HG03135 (cell line): ENCODE measurements around the gene PSKH1.
"Not testable (repeated sequence)": the region's sequence is repeated elsewhere in the genome, so short reads cannot be mapped to it uniquely, and the experiment has no call there.

Source experiments
- ATAC-seq: cut with Tn5 transposase; IDR thresholded peaks from one replicate; pipeline ENCODE4 v1.9.1; 2021; ENCODE audit warnings: mild to moderate bottlenecking, moderate library complexity; ENCODE audit not compliant: unreplicated experiment

PSKH1 gene

GRCh38 chr16:67923414-67924116 is 30.5 kb downstream of the PSKH1 start:
- ATAC-seq, result no peak

DNA sequence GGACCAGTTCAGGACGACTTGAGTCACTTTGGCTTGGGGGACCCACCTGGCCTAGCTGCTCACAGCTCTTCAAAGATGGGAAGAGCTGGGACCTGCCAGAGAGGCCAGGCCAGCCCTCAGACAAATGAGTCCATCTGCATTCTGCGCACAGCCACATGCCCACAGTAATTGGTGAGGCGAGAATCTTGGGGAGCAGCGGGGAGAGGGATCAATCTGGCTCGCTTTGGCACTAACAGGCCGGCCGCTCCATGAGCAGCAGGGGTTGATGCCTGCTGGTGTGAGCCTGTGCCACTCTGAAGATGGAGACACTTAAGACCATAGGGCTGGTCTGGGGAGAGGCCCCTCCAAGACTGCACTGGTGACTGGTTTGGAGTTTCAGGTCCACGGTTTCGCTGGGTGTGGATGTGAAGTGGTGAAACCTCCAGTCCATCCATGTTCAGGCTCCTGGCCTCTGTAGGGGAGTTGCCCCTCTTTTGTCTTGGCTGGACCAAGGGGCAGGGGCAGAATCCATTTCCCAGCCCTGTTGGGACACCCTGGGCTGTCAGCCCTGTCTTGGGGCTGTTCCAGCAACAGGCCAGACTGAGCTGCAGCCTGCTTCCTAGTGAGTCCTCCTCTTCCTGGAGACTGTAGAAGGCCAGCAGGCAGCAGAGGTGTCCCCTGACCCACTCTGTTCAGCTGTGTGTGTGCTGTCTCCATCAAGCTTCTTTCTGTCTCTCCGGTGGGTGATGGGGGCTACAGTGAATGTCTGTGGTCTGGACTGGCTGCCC is 31.3 kb downstream of the PSKH1 start:
- no peak for ATAC-seq

DNA sequence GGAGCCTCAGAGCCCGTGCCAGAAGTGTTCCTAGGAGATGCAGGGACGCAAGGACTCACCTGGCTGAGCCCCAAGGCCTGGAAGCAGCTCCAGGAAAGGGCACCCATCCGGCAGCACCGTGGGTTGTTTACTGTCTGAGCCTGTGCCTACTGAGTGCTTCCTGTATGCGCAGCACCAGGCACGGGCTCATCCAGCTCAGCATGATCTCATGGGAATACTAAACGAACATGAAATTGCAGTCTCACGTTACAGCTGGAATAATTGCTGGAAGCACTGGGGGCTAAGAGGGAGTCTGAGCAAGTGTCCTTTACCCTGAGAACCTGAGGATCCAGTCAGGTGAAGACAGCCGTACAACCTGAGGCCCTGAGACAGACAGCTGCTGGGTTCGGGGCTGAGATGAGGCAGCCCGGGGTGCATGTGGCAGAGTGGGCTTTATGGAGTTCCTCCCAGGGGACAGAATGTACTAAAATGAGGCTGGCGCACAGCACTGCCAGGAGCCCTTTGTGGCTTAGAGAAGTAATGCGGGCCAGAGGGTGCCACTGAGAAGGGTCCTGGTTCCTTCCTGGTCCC is 33.2 kb downstream of the PSKH1 start:
- no peak for ATAC-seq

- ATAC-seq, result no peak
Observed at GRCh38 chr16:67927131-67927941, 34.3 kb downstream of the PSKH1 start.

DNA sequence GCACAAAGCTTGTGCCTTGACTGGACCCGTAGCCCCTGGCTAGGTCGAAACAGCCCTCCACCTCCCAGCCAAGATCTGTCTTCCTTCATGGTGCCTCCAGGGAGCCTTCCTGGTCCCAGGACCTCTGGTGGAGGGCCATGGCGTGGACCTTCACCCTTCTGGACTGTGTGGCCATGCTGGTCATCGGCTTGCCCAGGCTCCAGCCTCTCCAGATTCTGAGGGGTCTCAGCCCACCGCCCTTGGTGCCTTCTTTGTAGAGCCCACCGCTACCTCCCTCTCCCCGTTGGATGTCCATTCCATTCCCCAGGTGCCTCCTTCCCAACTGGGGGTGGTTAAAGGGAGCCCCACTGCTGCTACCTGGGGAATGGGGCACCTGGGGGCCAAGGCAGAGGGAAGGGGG is 35.1 kb downstream of the PSKH1 start:
- no peak for ATAC-seq

- no peak for ATAC-seq
Observed at GRCh38 chr16:67928561-67929364, 35.7 kb downstream of the PSKH1 start.

DNA sequence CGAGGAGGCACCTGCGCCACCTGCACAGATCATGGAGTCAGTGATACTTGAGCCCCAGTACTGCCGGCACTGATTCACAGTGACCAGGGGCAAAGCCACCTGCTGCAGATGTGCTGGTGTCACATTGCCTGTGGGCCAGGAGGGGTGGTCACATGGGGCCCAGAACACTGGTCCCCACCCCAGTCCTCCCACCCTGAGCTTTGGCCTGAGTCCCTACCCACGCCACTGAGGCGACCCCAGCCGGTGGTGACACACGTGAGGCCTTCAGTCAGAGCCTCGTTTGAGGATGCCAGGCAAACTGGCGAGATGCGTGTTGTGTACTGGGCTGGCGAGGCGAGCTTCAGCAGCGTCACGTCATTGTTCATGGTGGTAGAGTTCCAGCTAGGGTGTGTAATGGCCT is 37.1 kb downstream of the PSKH1 start:
- no peak for ATAC-seq

DNA sequence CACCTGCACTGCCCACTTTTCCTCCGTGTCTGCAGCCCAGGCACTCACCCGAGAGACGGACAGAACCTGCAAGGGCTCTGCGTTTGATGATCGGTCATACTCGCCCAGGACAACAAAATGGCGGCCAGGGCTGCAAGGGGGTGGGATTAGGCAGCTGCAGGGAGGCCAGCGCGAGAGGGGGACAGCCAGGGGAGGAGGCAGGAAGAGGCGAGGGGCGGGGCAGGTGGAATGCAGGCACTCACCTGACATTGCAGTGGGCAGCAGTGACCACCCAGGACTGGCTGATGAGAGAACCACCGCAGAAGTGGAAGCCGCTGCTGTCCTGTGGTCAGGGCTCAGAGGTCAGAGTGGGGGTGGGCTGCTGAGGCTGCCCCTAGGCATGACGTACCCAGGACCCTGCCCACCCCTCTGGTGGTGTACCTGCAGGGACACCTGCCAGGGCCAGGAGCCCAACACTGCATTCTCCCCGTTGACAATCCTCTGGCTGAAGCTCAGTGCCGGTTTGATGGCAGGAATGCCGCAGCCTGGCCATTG is 37.7 kb downstream of the PSKH1 start:
- no peak for ATAC-seq

DNA sequence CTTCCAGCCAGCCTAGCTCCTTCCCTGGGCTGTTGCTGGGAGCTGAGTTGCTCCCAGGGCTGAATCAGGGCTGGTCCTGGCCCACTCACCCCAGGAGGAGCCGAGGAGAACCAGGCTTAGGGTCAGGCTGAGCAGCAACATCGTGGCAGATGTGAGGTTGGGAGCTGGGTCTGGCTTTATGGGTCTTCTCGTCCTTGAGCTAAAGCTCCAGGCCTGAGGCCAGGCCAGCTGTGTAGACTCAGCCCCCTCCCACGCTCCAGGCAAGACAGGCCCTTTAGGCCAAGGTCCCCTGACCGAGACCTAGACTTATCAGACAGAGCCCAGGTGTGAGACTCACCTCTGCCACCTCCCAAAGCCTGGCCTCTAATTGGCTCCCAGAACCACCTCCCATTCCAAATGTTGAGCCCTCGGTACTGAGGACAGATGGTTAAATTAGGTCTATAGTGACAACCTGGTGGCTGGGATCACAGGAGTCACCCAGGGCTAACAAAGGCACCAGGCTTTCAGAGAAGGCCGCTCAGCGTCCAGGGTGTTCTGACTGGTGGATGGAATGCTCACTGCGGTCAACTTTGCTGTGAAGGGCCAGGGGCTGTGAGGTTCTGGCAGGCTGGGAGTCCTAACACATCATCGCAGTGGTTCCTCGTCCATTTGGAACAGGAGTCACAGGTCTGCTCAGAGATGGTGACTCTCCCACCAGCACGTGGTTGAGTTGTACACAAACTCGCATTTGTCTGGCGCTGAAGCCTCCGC is 38.8 kb downstream of the PSKH1 start, which contains the start of gene CTRL:
Gene CTRL, minus strand, starts transcription at position 151 of the 750 bp plus-strand sequence. Its CDS starts 10 bp downstream, at position 141.
- no peak for ATAC-seq

DNA sequence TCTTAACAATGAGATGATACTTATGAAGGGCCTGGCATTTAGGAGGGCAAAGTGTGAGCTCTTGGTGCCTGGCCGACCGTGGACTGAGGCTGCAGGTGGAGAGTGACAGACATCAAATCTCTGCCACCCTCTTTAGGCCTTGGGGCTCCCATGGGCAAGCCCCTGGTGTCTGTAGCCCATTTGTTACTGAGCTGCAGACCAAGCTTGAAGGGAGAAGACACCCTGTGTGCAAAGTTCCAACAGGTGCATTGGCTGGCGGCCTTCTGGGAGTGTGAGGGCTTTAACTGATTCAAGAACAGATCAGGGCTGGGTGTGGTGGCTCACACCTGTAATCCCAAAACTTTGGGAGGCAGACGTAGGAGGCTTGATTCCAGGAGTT is 39.4 kb downstream of the PSKH1 start:
- ATAC-seq, result no peak

- ATAC-seq, result no peak
Observed at GRCh38 chr16:67933805-67934204, 40.8 kb downstream of the PSKH1 start.

DNA sequence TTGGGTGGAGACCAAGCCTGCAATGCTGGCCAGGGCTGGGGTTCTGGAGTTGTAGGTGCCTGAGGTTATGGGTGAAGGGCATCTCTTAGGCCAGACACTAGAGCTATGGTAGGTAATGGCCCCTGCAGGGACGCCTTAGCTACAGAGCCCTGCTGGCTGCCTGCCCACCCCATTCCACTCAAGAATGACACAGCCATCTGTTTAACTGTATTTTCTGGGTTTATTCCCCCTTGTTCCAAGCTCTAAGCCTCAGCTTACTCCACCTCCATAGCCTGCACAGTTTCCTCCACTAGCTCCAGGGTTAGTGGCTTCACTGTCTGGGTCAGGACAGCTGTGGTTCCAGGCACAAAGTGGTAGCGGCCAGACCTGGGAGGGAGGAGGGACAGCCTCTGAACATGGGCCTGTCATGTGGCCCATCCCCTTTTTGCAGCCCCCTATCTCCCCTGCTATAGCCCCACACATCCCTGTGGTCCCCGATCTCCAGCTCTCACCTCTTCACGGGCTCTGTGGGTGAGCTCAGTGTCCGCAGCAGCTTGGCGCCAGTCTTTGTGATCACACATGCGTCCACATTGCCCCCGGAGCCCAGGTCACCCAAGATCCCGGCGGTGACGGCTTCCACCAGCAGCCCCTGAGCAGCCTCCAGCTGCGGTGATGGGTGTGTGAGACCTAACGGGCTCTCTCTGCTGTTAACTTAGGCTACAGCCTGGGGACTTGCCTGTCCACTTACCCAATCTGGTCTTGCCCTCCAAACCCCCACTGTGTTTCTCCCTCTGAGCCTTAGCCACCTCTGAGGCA is 41.4 kb downstream of the PSKH1 start:
- ATAC-seq, result no peak

DNA sequence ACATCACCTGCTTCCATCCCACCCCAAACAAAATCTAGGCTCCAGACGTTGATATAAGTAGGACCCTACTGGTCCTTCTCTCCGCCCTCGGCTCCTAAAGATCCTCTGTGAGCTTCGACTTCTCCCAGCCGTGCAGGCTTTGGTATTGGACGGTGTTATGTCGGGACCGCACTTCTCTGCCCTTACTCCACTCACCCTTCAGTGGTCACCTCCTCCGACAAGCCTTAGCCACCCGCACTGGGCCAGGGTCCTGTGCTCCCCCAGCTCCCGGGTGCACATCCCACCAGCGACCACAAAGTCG is 42.0 kb downstream of the PSKH1 start:
- no peak for ATAC-seq

DNA sequence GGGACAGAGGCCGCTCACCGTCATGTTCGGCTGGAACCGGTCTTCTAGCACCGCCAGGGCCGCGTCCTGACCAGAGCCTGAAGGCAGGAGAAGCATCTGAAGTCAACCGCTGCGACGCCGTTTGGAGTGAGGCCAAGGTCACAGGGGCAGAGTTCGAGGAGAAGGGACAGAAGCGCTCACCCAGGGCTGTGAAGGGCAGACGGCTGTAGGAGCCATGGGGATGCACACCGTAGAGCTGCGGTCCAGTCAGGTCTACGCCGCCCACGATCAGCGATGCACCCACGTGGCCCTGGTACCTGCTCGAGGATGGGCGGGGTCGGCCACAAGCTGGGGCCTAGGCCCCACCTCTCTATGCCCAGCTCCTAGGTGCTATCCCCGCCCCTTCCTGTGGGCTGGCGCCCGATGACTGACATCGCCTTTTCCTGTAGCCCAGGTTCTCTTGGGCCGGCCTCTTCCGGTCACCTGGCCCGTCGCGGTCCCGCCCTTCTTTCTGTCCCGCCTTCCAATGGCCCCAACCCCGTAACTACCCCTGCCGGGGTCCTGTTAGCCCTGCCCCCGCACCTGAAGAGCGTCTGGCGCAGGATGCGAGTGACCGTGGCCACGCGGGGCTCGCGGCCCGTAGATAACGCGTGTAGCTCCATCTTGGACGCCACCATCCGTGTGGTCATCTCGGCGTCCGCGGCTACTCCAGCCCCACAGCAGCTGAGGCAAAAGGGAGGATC is 42.5 kb downstream of the PSKH1 start:
- ATAC-seq, result peak; percentile 88

DNA sequence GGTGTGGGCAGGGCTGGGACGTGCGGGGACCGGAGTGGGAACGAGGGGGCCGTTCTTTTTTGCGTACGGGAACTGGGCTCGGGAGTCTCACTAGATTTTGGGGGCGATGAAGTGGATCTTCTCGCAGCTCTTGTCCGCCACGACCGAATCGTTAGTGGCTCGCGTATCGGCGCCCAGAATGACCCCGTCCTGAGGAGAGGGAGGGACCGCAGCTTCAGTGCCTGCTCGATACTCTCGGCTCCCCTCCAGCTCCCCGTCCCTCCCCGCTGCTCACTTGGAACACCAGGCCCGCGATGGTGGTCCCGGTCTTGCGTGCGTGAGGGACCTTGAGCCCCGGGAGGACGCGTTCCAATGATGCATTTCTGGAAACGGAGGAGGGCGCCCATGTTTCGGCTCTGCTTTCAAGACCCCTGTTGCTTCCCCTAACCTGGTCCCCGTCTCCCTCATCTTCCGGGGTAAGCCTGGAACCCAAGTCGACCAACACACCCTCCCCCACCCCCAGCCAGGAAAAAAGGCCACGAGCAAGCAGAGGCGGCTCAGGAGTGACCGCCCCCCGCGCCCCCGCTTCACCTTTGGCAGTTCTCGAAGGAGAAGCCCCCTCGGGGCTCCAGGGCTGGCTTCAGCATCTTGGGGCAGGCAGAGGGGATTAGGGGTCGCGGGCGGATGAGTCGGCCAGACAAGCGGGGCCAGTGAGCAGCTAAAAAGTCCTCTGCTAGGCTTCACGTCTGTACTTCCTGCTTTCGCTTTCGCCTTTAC is 43.2 kb downstream of the PSKH1 start, which contains the start of gene PSMB10:
Gene PSMB10, minus strand, starts transcription at position 727 of the 756 bp plus-strand sequence. Its CDS starts 101 bp downstream, at position 626.
- ATAC-seq, result peak; percentile 0

- peak; percentile 57 for ATAC-seq
Observed at GRCh38 chr16:67936880-67937605, 44.0 kb downstream of the PSKH1 start.

GRCh38 chr16:67937713-67938112 is 44.7 kb downstream of the PSKH1 start:
- ATAC-seq, result not testable (repeated sequence)
